ENCODE results near the gene HNMT. TPM values are rescaled to one million over a fixed set of nuclear protein-coding genes. Genes with fewer than 3 reads are reported as not detected.
"Not testable (repeated sequence)": the region's sequence is repeated elsewhere in the genome, so short reads cannot be mapped to it uniquely, and the experiment has no call there.

The HNMT gene
- total RNA-seq, 2 donors from 2014 or later, result not detected

GRCh38 chr2:138037090-138037489, 72.8 kb downstream of the HNMT start:
- H3K36me3 Mint-ChIP-seq, result peaks cover 0 to under 1% of the 10 kb centered on the region in 2 donors
- no peak overlapping the region for H3K27ac Mint-ChIP-seq
- DNase-seq (ENCODE audit: low spot score in 2 of 2) (no peak), ATAC-seq (no peak)
- peaks cover 0 to under 1% of the 10 kb centered on the region in 2 donors for H3K9me3 Mint-ChIP-seq

GRCh38 chr2:138040616-138041015, 76.3 kb downstream of the HNMT start:
- peaks cover 14 to 16% of the 10 kb centered on the region in 2 donors for H3K9me3 Mint-ChIP-seq
- DNase-seq (ENCODE audit: low spot score in 2 of 2) (no peak), ATAC-seq (no peak)
- H3K27ac Mint-ChIP-seq, result no peak overlapping the region
- peaks cover 0 to 10% of the 10 kb centered on the region in 2 donors for H3K36me3 Mint-ChIP-seq

DNA sequence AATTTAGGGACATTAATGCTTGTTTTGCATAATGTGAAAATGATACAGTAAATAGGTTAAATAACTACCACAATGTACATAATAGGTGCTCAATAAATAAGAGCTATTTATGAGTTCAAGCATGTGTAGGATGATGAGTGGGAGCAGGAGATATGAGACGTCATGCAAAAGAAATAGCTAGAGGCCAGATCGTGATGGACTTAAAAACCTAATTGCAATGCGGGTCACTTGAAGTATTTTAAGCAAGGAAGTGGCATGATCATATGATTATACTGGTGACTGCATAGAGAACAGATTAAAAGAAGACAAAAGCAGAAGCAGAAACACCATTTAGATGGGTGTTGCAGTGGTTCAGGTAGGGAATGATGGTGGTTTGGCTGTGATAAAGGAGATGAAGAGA, 78.0 kb downstream of the HNMT start:
- H3K36me3 Mint-ChIP-seq, result peaks cover 0 to 10% of the 10 kb centered on the region in 2 donors
- no peak for DNase-seq (ENCODE audit: low spot score in 2 of 2)
- ATAC-seq, result no peak
- no peak overlapping the region for H3K27ac Mint-ChIP-seq
- peaks cover 14 to 16% of the 10 kb centered on the region in 2 donors for H3K9me3 Mint-ChIP-seq

GRCh38 chr2:138043588-138043987, 79.3 kb downstream of the HNMT start:
- peaks cover 14 to 16% of the 10 kb centered on the region in 2 donors for H3K9me3 Mint-ChIP-seq
- not testable (repeated sequence) for DNase-seq (ENCODE audit: low spot score in 2 of 2); H3K27ac Mint-ChIP-seq; ATAC-seq
- peaks cover 0 to 10% of the 10 kb centered on the region in 2 donors for H3K36me3 Mint-ChIP-seq

DNA sequence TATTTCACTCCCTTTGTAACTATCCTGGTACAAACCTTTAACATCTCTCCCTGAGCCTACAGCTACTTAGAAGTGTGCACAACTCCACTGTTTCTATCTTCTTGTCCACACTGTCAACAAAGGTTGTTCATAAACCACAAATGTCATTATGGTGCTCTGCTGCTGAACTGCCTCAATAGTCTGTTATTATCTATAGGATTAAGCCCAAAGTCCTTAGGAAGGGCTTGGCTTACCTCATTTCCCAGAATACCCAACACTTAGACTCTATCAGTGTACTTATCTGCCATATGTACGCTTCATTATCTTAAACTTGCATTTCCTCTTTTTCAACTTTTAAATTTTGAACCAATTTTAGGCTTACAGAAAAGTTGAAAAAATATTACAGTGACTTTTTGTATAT, 94.2 kb downstream of the HNMT start:
- ATAC-seq, result no peak
- H3K9me3 Mint-ChIP-seq, result peaks cover 0 to 3% of the 10 kb centered on the region in 2 donors
- no peak for DNase-seq (ENCODE audit: low spot score in 2 of 2)
- no peak overlapping the region for H3K27ac Mint-ChIP-seq
- H3K36me3 Mint-ChIP-seq, result no peaks in the 10 kb centered on the region

- peaks cover 0 to 3% of the 10 kb centered on the region in 2 donors for H3K9me3 Mint-ChIP-seq
- H3K36me3 Mint-ChIP-seq, result no peaks in the 10 kb centered on the region
- ATAC-seq (no peak), DNase-seq (ENCODE audit: low spot score in 2 of 2) (no peak)
- no peak overlapping the region for H3K27ac Mint-ChIP-seq
These were observed 95.4 kb downstream of the HNMT start for GRCh38 chr2:138059487-138060300.

- DNase-seq (ENCODE audit: low spot score in 2 of 2) (no peak), ATAC-seq (no peak)
- Mint-ChIP-seq H3K27ac (no peak overlapping the region), H3K36me3 (no peaks in the 10 kb centered on the region), H3K9me3 (peaks cover 0 to 3% of the 10 kb centered on the region in 2 donors)
These were observed 96.0 kb downstream of the HNMT start for GRCh38 chr2:138060301-138060635.

GRCh38 chr2:138061961-138062360, 97.7 kb downstream of the HNMT start:
- no peaks in the 10 kb centered on the region for H3K36me3 Mint-ChIP-seq
- DNase-seq (ENCODE audit: low spot score in 2 of 2), result no peak
- ATAC-seq, result no peak
- no peak overlapping the region for H3K27ac Mint-ChIP-seq
- peaks cover 0 to 3% of the 10 kb centered on the region in 2 donors for H3K9me3 Mint-ChIP-seq

DNA sequence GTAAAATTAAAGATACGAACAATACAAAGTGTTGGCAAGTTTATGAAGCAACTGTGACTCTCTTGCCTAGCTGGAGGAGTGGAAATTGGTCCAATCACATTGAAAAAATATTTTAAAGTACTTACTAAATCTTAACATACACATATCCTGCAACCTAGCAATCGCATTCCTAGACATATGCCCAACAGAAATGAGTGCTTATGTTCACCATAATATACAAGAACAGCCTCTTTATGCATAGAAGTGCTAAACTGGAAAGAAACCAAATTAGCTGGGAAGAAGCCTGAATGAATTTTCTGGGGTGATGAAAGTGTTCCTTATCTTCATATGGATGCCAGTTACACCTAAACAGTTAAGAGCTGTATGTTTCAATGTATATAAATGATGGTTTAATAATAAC, 98.9 kb downstream of the HNMT start:
- DNase-seq (ENCODE audit: low spot score in 2 of 2) (no peak), ATAC-seq (no peak)
- Mint-ChIP-seq H3K36me3 (no peaks in the 10 kb centered on the region), H3K9me3 (peaks cover 0 to under 1% of the 10 kb centered on the region in 2 donors), H3K27ac (no peak overlapping the region)
